HG03064 (cell line): ENCODE measurements around the gene RIPK1.
"Not testable (repeated sequence)": the region's sequence is repeated elsewhere in the genome, so short reads cannot be mapped to it uniquely, and the experiment has no call there.

Source experiments
- ATAC-seq: cut with Tn5 transposase; IDR thresholded peaks from one replicate; pipeline ENCODE4 v1.9.1; 2021; ENCODE audit warnings: low read depth; ENCODE audit not compliant: unreplicated experiment

RIPK1 gene

GRCh38 chr6:3078952-3079351 lies 10.7 kb downstream of the RIPK1 start:
- not testable (repeated sequence) for ATAC-seq

- no peak for ATAC-seq
Observed at GRCh38 chr6:3079682-3080081, 11.4 kb downstream of the RIPK1 start.

- no peak for ATAC-seq
Observed at GRCh38 chr6:3081960-3082359, 13.7 kb downstream of the RIPK1 start.

GRCh38 chr6:3085074-3085473 lies 16.8 kb downstream of the RIPK1 start:
- no peak for ATAC-seq

- ATAC-seq, result no peak
Observed at GRCh38 chr6:3086282-3086946, 18.1 kb downstream of the RIPK1 start.

GRCh38 chr6:3088446-3088845 lies 20.2 kb downstream of the RIPK1 start:
- ATAC-seq, result no peak

GRCh38 chr6:3088968-3089367 lies 20.7 kb downstream of the RIPK1 start:
- ATAC-seq, result no peak

- ATAC-seq, result no peak
Observed at GRCh38 chr6:3090013-3090412, 21.7 kb downstream of the RIPK1 start.

- ATAC-seq, result no peak
Observed at GRCh38 chr6:3094815-3095214, 26.5 kb downstream of the RIPK1 start.

GRCh38 chr6:3102875-3103274 lies 34.6 kb downstream of the RIPK1 start:
- no peak for ATAC-seq

- no peak for ATAC-seq
Observed at GRCh38 chr6:3108746-3109414, 40.6 kb downstream of the RIPK1 start.

GRCh38 chr6:3109761-3110160 lies 41.5 kb downstream of the RIPK1 start:
- ATAC-seq, result no peak

GRCh38 chr6:3114377-3114776 lies 46.1 kb downstream of the RIPK1 start:
- ATAC-seq, result no peak

- ATAC-seq, result peak; percentile 1
Observed at GRCh38 chr6:3117912-3118352, 49.6 kb downstream of the RIPK1 start.

- peak; percentile 91 for ATAC-seq
Observed at GRCh38 chr6:3118353-3119039, 50.2 kb downstream of the RIPK1 start, which contains the start of gene BPHL. BPHL (plus strand) TSS chr6:3118711; CDS start chr6:3118741, 30 bp downstream.

- peak; percentile 32 for ATAC-seq
Observed at GRCh38 chr6:3119040-3119723, 50.9 kb downstream of the RIPK1 start.

- no peak for ATAC-seq
Observed at GRCh38 chr6:3120765-3121089, 52.4 kb downstream of the RIPK1 start.

- ATAC-seq, result no peak
Observed at GRCh38 chr6:3122823-3123182, 54.5 kb downstream of the RIPK1 start.

GRCh38 chr6:3124667-3125066 lies 56.4 kb downstream of the RIPK1 start:
- no peak for ATAC-seq

GRCh38 chr6:3125815-3126214 lies 57.5 kb downstream of the RIPK1 start:
- no peak for ATAC-seq
